ENCODE results near the gene NFIA. TPM values are rescaled to one million over a fixed set of nuclear protein-coding genes. Genes with fewer than 3 reads are reported as not detected.
A peak's percentile ranks its signal among the peaks of the same experiment; 100 is the strongest.

The NFIA gene
- total RNA-seq, 1 donor from 2014 or later, result 163 TPM

- TF ChIP-seq, protein P1, sequence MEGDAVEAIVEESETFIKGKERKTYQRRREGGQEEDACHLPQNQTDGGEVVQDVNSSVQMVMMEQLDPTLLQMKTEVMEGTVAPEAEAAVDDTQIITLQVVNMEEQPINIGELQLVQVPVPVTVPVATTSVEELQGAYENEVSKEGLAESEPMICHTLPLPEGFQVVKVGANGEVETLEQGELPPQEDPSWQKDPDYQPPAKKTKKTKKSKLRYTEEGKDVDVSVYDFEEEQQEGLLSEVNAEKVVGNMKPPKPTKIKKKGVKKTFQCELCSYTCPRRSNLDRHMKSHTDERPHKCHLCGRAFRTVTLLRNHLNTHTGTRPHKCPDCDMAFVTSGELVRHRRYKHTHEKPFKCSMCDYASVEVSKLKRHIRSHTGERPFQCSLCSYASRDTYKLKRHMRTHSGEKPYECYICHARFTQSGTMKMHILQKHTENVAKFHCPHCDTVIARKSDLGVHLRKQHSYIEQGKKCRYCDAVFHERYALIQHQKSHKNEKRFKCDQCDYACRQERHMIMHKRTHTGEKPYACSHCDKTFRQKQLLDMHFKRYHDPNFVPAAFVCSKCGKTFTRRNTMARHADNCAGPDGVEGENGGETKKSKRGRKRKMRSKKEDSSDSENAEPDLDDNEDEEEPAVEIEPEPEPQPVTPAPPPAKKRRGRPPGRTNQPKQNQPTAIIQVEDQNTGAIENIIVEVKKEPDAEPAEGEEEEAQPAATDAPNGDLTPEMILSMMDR (IDR thresholded peaks at IDR 0.05; ENCODE audit: unreplicated experiment), result no peak
These were observed 48.9 kb downstream of the NFIA start for GRCh38 chr1:61131248-61131647.

DNA sequence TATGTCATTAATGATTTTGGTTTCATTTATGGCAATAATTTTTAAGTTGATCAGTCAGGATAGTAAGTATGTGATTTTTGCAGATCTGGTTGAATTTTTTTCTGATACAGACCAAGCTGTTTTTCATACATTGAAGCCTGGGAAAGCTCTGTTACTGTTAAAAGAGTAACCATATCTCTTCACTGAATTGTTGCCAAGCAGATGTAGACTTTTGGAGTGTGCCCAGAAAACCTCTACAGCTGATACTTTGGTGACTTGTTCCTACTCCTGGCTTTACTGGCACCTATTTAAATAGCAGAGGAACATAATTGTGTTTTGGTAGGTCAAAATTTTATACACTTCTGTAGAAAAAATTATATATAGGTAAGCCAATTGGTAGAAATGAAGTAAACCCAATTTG, 49.4 kb downstream of the NFIA start:
- Mint-ChIP-seq H3K4me1 (peaks cover 53% of the 10 kb centered on the region), H3K9me3 (no peaks in the 10 kb centered on the region), H3K27me3 (ENCODE audit: low read depth) (no peaks in the 10 kb centered on the region), H3K27ac (peak overlapping the region; percentile 94), H3K4me3 (no peak overlapping the region), H3K36me3 (peaks cover 4% of the 10 kb centered on the region)
- TF ChIP-seq, protein P1 (IDR thresholded peaks at IDR 0.05; ENCODE audit: unreplicated experiment), result no peak
- DNase-seq (ENCODE audit: low spot score in 2 of 2, unreplicated experiment in 2 of 2), result no peak

More at GRCh38 chr1:61131248-61131647, 48.9 kb downstream of the NFIA start:
- Mint-ChIP-seq H3K4me3 (no peak overlapping the region), H3K27me3 (ENCODE audit: low read depth) (no peaks in the 10 kb centered on the region), H3K4me1 (peaks cover 53% of the 10 kb centered on the region), H3K9me3 (no peaks in the 10 kb centered on the region), H3K27ac (peak overlapping the region; percentile 73), H3K36me3 (peaks cover 6% of the 10 kb centered on the region)
- DNase-seq (ENCODE audit: low spot score in 2 of 2, unreplicated experiment in 2 of 2), result no peak

DNA sequence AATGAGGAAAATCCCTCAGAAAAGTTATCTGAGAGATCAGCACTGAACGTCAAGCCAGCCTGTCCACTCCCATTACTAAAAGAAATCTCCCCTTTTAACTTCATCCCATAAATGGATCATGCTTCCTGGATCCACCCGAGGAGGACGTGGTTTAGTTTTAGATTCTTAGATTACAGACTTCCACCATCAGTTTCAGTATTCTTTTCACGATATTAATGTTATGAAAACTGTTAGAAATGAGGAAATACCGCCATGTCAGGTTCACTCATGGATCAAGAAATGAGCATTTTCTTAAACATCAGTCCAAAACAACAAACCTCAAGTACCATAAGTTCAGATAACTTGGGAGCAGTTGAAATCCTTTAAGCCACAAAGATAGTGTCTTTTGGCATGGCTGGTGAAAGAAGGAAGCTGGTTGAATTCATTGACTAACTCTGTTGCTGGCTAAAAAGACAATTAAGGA, 49.8 kb downstream of the NFIA start:
- H3K4me3 Mint-ChIP-seq, result peak overlapping the region; percentile 38

GRCh38 chr1:61132645-61133334, 50.4 kb downstream of the NFIA start:
- Mint-ChIP-seq H3K36me3 (peaks cover 7% of the 10 kb centered on the region), H3K27ac (peak overlapping the region; percentile 94), H3K4me1 (peaks cover 63% of the 10 kb centered on the region), H3K9me3 (no peaks in the 10 kb centered on the region), H3K27me3 (ENCODE audit: low read depth) (no peaks in the 10 kb centered on the region), H3K4me3 (peak overlapping the region; percentile 38)
- DNase-seq (ENCODE audit: low spot score in 2 of 2, unreplicated experiment in 2 of 2), result no peak
- TF ChIP-seq, protein P1 (IDR thresholded peaks at IDR 0.05; ENCODE audit: unreplicated experiment), result no peak

More for the DNA sequence above, 49.8 kb downstream of the NFIA start:
- H3K4me1 Mint-ChIP-seq, result peaks cover 57% of the 10 kb centered on the region
- TF ChIP-seq, protein P1 (IDR thresholded peaks at IDR 0.05; ENCODE audit: unreplicated experiment), result no peak
- no peaks in the 10 kb centered on the region for H3K9me3 Mint-ChIP-seq
- DNase-seq (ENCODE audit: low spot score in 2 of 2, unreplicated experiment in 2 of 2), result no peak
- H3K27ac Mint-ChIP-seq, result peak overlapping the region; percentile 94
- H3K36me3 Mint-ChIP-seq, result peaks cover 5% of the 10 kb centered on the region
- no peaks in the 10 kb centered on the region for H3K27me3 Mint-ChIP-seq (ENCODE audit: low read depth)

GRCh38 chr1:61133335-61134019, 51.1 kb downstream of the NFIA start:
- no peak overlapping the region for H3K4me3 Mint-ChIP-seq
- H3K27me3 Mint-ChIP-seq (ENCODE audit: low read depth), result no peaks in the 10 kb centered on the region
- no peaks in the 10 kb centered on the region for H3K9me3 Mint-ChIP-seq
- DNase-seq (ENCODE audit: low spot score in 2 of 2, unreplicated experiment in 2 of 2), result no peak
- peaks cover 64% of the 10 kb centered on the region for H3K4me1 Mint-ChIP-seq
- H3K27ac Mint-ChIP-seq, result peak overlapping the region; percentile 86
- H3K36me3 Mint-ChIP-seq, result peaks cover 4% of the 10 kb centered on the region
- TF ChIP-seq, protein P1 (IDR thresholded peaks at IDR 0.05; ENCODE audit: unreplicated experiment), result no peak
